ENCODE data around the gene DUS1L.

DUS1L gene

DNA sequence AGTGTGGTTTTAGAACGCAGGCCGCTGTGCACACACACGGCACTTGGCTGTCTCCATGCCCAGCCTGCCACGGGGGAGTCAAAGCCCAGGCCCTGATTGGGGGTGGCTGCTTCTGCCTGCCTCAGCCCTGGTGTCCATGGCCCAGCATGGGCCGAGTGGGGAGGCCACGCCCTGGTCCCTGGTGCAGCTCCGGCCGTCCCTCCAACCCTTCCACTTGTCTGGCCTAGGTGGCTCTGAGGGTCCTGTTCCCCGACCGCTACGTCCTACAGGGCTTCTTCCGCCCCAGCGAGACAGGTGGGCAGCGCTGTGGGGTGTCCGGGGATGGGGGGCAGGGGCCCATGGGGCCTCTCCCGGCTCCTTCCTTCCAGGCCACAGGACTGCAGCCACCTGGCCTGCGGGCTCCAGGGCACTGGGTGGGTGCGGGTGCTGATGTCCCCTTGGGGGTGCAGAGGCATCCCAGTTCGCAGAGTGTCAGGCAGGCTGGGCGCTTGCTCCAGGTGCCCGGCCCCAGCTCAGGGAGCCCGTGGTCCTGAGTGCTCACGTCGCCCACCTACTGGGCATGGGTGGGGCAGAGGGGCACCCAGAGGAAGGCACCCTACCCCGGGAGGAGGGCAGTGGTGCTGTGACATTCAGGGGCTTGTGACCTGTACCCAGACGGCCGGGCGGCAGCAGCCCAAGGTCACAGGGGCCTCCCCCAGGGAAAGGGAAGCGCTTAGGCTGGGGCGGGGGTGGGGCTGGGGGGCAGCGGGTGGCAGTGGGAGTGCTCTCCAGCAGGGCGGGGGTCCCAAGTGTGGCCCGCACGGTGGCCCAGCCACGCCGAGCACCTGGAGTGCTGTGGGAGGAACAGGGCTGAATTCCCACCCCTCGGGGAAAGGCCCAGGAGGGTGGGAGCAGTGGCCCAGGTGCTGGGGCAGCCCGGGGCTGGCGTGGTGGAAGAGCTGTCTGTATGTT lies 54.8 kb downstream of the DUS1L start:
- no peak for DNase-seq

- DNase-seq = no peak
Measured at GRCh38 chr17:82009413-82009812, 56.2 kb downstream of the DUS1L start.

DNA sequence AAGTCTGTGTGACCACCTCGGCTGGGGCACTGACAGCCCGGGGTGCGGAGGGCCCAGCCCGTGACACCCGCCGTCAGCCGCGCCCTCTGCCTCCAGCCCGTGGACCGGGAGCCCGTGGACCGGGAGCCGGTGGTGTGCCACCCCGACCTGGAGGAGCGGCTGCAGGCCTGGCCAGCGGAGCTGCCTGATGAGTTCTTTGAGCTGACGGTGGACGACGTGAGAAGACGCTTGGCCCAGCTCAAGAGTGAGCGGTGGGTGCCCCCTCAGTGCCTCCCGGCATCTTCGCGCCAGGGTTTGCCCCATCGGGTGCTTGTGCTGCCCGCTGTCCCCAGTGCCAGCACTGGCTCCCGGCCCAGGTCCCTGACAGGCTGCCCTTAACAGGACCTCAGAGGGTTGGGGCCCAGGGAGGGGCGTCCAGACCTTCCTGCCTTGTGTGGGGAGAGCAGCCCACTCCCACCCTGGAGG lies 56.6 kb downstream of the DUS1L start:
- no peak for DNase-seq

DNA sequence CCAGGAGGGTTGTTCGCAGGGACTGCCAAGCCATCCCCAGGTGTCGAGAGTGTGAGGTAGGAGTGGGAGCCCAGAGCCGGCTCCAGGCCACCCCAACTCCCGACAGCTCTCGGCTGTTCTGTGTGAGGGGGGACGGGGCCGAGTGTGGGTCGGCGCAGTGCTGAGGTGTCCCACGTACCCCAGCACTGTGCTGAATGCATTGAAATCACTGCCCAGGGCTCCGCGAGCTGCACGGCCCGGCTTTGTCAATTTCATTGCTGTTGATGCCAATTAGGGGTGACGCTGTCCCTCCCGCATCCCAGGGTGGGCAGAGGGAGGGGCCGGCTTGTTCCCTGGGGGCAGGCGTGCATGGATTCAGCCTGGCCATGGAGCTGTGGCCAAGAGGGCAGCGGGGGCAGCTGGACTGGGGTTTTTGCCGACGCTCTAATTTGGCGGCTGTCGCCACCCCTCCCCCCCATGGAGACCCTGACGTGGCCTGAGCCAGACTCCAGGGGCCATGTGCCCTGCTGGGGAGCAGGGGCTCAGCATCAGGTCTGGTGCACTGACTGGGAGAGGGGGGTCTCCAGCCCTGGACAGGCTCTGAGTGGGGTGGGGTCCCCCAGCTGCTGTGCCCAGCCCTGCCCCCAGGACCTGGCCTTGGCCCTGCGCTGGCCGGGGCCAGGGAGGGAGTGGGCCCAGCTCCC lies 57.2 kb downstream of the DUS1L start:
- no peak for DNase-seq

Measured in SIG-M5 (cell line).